Measurements from ENCODE around the gene POU6F1.

DNA sequence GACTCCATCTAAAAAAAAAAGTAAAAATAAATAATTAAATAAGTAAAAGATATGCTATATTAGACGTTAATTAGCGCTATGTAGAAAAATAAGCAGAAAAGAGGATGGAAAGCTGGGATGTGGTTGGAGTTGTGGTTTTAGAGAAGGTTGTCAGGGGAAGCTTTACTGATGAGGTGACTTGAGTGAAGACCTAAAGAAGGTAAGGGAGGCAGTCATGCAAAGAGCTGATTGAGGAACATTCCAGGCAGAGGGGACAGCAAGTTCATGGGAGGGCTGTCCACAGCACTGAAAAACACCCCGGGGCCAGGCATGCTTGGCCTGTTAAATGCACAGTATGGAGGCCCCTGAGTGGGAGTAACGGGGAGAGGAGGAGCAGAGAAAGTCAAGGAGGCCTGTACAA, 36.7 kb upstream of the POU6F1 start:
- TF ChIP-seq, protein P1, sequence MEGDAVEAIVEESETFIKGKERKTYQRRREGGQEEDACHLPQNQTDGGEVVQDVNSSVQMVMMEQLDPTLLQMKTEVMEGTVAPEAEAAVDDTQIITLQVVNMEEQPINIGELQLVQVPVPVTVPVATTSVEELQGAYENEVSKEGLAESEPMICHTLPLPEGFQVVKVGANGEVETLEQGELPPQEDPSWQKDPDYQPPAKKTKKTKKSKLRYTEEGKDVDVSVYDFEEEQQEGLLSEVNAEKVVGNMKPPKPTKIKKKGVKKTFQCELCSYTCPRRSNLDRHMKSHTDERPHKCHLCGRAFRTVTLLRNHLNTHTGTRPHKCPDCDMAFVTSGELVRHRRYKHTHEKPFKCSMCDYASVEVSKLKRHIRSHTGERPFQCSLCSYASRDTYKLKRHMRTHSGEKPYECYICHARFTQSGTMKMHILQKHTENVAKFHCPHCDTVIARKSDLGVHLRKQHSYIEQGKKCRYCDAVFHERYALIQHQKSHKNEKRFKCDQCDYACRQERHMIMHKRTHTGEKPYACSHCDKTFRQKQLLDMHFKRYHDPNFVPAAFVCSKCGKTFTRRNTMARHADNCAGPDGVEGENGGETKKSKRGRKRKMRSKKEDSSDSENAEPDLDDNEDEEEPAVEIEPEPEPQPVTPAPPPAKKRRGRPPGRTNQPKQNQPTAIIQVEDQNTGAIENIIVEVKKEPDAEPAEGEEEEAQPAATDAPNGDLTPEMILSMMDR (IDR thresholded peaks at IDR 0.05; ENCODE audit: low read length), result no peak
- TF ChIP-seq EZH2 (IDR thresholded peaks at IDR 0.05; ENCODE audit: borderline replicate concordance, low read length), result no peak
